Umbilical cord (tissue), 2 donors: ENCODE measurements around the gene PSMB2. TPM values are rescaled to one million over a fixed set of nuclear protein-coding genes. Genes with fewer than 3 reads are reported as not detected.

ENCODE experiments used
- DNase-seq: peaks from one replicate; pipeline ENCODE4 v3.0.0-alpha.2; 2015; ENCODE audit warnings: low spot score
- total RNA-seq: library from RNA; depleted of rRNA; stranded (reverse); fragments of >200 nt; gene quantifications from one replicate; pipeline ENCODE4 v1.2.3, GENCODE V29; 2014; ENCODE audit warnings: low replicate concordance; ENCODE audit not compliant: insufficient read depth

PSMB2 gene
- total RNA-seq, 1 donor from 2014 or later, result 14.4 TPM

DNA sequence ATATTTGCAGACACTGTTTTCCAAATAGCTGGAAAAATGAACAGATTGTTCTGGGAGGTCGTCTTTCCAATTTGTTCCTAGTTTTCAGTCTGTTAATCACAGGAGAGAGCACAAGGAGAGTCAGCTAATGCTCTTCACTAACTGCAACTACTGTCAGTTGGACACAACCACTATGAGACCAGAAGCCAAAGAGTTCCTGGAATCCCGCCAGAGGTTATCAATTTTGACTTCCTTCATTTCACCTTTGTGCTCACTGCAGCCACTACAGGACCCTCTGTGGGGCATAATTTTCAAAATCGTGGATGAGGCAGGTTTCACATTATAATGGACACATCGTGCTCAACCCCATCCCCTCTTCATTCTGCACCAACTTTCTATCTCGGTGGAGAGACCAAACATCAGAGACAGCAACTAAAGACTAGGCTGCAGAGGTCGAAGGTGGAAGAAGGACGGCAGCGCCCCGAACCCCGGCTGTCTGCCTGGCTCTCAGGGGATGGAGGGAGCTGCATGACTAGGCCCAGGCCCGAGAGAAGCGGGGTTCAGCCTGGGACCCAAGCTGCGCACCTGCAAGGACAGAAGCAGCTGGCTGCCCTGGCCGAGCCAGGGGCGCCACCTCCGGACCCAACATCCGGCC, 84.7 kb downstream of the PSMB2 start:
- DNase-seq, result no peak

DNA sequence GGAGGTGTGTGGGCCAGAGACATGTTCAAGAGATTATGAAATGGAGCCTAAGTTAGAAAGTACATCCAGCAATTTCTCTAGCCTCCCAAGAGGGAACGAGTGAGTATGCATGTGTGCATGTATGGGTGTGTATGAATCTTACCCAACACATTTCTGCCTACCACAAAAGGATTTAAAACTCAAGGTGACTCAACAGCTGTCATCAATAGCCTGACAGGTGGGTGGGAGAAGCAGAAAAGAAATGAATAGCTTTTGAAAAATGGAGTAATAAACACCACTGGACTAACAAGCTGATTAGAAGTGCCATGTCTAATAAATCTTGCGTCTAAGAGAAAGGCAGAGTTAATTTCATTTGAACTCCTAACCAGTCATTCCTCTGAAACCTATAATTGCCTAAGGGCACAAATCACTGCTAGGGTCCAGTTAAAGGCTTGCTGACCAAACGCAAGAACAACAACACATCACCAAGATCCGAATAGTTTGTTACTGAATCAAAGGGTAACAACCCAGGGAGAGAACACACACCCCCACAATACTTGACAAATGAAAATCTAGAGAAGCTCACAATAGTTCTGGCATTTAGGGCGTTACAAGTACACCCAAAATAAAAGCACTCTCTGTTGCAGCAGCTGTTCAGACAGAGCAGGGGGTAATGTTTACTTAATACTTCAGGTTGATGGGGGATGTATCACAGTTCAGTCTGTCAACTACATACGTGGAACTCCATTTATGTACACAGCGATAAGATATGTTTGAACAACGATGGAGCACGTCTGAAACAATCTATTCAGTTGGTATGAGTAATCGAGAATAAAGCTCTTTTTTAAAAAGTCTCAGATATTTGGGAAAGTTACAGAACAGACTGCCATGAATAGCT, 85.5 kb downstream of the PSMB2 start:
- DNase-seq, result no peak

DNA sequence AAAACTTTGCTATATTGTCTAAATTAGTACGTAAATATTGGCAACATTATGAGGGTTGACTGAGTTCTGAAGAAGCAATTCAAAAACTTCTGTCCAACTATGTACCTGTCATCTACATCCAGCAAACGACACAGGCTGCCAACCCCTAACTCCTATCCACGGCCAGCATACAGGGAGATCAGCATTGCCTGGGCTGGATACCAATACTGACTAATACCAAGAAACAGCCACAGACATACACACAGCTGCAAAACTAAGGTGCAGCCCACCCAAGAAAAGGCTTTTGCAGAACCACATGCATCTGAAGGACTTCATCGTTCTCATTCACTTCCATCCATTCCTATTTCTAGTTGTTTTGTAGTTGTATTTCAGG, 86.1 kb downstream of the PSMB2 start:
- no peak for DNase-seq

- peak; percentile 32 for DNase-seq
Observed at GRCh38 chr1:35554266-35555211, 86.8 kb downstream of the PSMB2 start.

- no peak for DNase-seq
Observed at GRCh38 chr1:35553851-35554250, 87.5 kb downstream of the PSMB2 start.

Other genes with a start within 250 kb of the PSMB2 start
- gene KIAA0319L, start 84.1 kb downstream of the PSMB2 start, total RNA-seq, result 76.1 TPM
- 16.4 TPM for gene NCDN, start 83.7 kb downstream of the PSMB2 start, total RNA-seq
- not detected for gene TFAP2E, start 68.2 kb downstream of the PSMB2 start, total RNA-seq
- gene C1orf216, start 77.4 kb upstream of the PSMB2 start, total RNA-seq, result 13.5 TPM
- gene CLSPN, start 128.5 kb upstream of the PSMB2 start, total RNA-seq, result 1.9 TPM
- gene AGO4, start 166.5 kb upstream of the PSMB2 start, total RNA-seq, result 25.3 TPM
- gene AGO1, start 241.7 kb upstream of the PSMB2 start, total RNA-seq, result 8.4 TPM